ENCODE measurements around the gene RPS6KB2.
A peak's percentile ranks its signal among the peaks of the same experiment; 100 is the strongest.

The RPS6KB2 gene

GRCh38 chr11:67428052-67429001 lies at the start of gene RPS6KB2:
RPS6KB2 (plus strand) TSS chr11:67428494; CDS start chr11:67428546, 52 bp downstream.
- Histone ChIP-seq H3F3A (ENCODE audit: insufficient read depth, low read length) (no peaks in the 10 kb centered on the region), H2AFZ (ENCODE audit: low read length) (no peak within 1 kb of the TSS), H3K4me3 (ENCODE audit: low read depth, low read length, poor library complexity, severe bottlenecking) (peak within 1 kb of the TSS; percentile 93), H4K20me1 (ENCODE audit: insufficient read depth, low read length) (no peaks in the 10 kb centered on the region), H3K9me3 (ENCODE audit: low read length) (no peaks in the 10 kb centered on the region), H3K79me2 (ENCODE audit: insufficient read depth, low read length) (peaks cover 10% of the 10 kb centered on the region), H3K9me2 (ENCODE audit: low read depth, low read length) (no peaks in the 10 kb centered on the region), H3K27me3 (ENCODE audit: insufficient read depth, low read length) (no peaks in the 10 kb centered on the region), H3K27ac (ENCODE audit: low read depth, low read length, poor library complexity, severe bottlenecking) (peak within 1 kb of the TSS; percentile 61), H3K4me1 (ENCODE audit: insufficient read depth, low read length, severe bottlenecking) (peaks cover 45% of the 10 kb centered on the region), H3K9ac (ENCODE audit: low read length) (peak within 1 kb of the TSS; percentile 94), H3K36me3 (ENCODE audit: insufficient read depth, low read length) (peaks cover 33% of the 10 kb centered on the region; the same call in 1 of the 2 replicates), H3K4me2 (ENCODE audit: low read length) (peak within 1 kb of the TSS; percentile 81)
- no peak for TF ChIP-seq CTCF (IDR thresholded peaks at IDR 0.05; ENCODE audit: low read length)
- TF ChIP-seq EZH2 (IDR thresholded peaks at IDR 0.05; ENCODE audit: borderline replicate concordance, low read length): no peak

GRCh38 chr11:67378544-67378943 lies 49.8 kb upstream of the RPS6KB2 start:
- Histone ChIP-seq H4K20me1 (ENCODE audit: insufficient read depth, low read length) (no peaks in the 10 kb centered on the region), H3K4me1 (ENCODE audit: insufficient read depth, low read length, severe bottlenecking) (peaks cover 21% of the 10 kb centered on the region), H3K27ac (ENCODE audit: low read depth, low read length, poor library complexity, severe bottlenecking) (no peak overlapping the region), H3K9me3 (ENCODE audit: low read length) (no peaks in the 10 kb centered on the region), H3F3A (ENCODE audit: insufficient read depth, low read length) (no peaks in the 10 kb centered on the region), H2AFZ (ENCODE audit: low read length) (no peak overlapping the region), H3K4me2 (ENCODE audit: low read length) (no peak overlapping the region), H3K27me3 (ENCODE audit: insufficient read depth, low read length) (peaks cover 5% of the 10 kb centered on the region; the same call in 1 of the 2 replicates), H3K4me3 (ENCODE audit: low read depth, low read length, poor library complexity, severe bottlenecking) (no peak overlapping the region), H3K9me2 (ENCODE audit: low read depth, low read length) (no peaks in the 10 kb centered on the region), H3K79me2 (ENCODE audit: insufficient read depth, low read length) (no peaks in the 10 kb centered on the region), H3K9ac (ENCODE audit: low read length) (no peak overlapping the region), H3K36me3 (ENCODE audit: insufficient read depth, low read length) (no peaks in the 10 kb centered on the region)
- TF ChIP-seq CTCF (IDR thresholded peaks at IDR 0.05; ENCODE audit: low read length) (no peak), EZH2 (IDR thresholded peaks at IDR 0.05; ENCODE audit: borderline replicate concordance, low read length) (no peak)

- Histone ChIP-seq H3K27ac (ENCODE audit: low read depth, low read length, poor library complexity, severe bottlenecking) (no peak overlapping the region), H3K9ac (ENCODE audit: low read length) (no peak overlapping the region), H2AFZ (ENCODE audit: low read length) (no peak overlapping the region), H3K36me3 (ENCODE audit: insufficient read depth, low read length) (no peaks in the 10 kb centered on the region), H3F3A (ENCODE audit: insufficient read depth, low read length) (no peaks in the 10 kb centered on the region), H3K9me3 (ENCODE audit: low read length) (no peaks in the 10 kb centered on the region), H3K9me2 (ENCODE audit: low read depth, low read length) (no peaks in the 10 kb centered on the region), H4K20me1 (ENCODE audit: insufficient read depth, low read length) (no peaks in the 10 kb centered on the region), H3K4me3 (ENCODE audit: low read depth, low read length, poor library complexity, severe bottlenecking) (no peak overlapping the region), H3K79me2 (ENCODE audit: insufficient read depth, low read length) (no peaks in the 10 kb centered on the region), H3K4me2 (ENCODE audit: low read length) (no peak overlapping the region), H3K27me3 (ENCODE audit: insufficient read depth, low read length) (peaks cover 5% of the 10 kb centered on the region; the same call in 1 of the 2 replicates), H3K4me1 (ENCODE audit: insufficient read depth, low read length, severe bottlenecking) (peaks cover 13% of the 10 kb centered on the region)
- TF ChIP-seq EZH2 (IDR thresholded peaks at IDR 0.05; ENCODE audit: borderline replicate concordance, low read length): no peak
- no peak for TF ChIP-seq CTCF (IDR thresholded peaks at IDR 0.05; ENCODE audit: low read length)
Observed at GRCh38 chr11:67379061-67380058, 48.9 kb upstream of the RPS6KB2 start.

Data from OCI-LY1 (cell line).